ENCODE results near the gene SCLT1. TPM values are rescaled to one million over a fixed set of nuclear protein-coding genes. Genes with fewer than 3 reads are reported as not detected.

The SCLT1 gene
- total RNA-seq, 1 experiment from 2014 or later = 14.3 TPM

DNA sequence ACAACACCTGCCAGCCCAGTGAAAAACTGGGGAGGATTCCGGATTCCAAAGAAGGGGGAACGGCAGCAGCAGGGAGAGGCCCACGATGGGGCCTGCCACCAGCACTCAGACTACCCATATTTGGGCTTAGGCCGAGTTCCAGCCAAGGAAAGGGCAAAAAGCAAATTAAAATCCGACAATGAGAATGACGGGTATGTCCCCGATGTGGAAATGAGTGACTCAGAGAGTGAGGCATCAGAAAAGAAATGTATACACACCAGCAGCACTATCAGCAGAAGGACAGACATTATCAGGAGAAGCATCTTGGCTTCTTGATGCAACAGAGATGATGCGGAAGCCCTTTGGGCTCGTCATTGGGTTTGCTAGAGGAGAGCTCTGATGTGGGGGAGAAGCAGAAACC, 221.4 kb downstream of the SCLT1 start:
- Mint-ChIP-seq H3K27me3 (ENCODE audit: low read depth) (no peaks in the 10 kb centered on the region), H3K36me3 (peaks cover 65% of the 10 kb centered on the region), H3K4me1 (peaks cover 23% of the 10 kb centered on the region), H3K27ac (peak overlapping the region; percentile 34), H3K9me3 (no peaks in the 10 kb centered on the region), H3K4me3 (no peak overlapping the region)
- ATAC-seq = no peak
- ChIA-PET CTCF (no interaction called here), POLR2A (no interaction called here)
- no peak for DNase-seq (ENCODE audit: low spot score)
- TF ChIP-seq MXD4 (CRISPR knock-in tag; IDR thresholded peaks at IDR 0.05; ENCODE audit: borderline replicate concordance) (no peak), USF1 (CRISPR knock-in tag; IDR thresholded peaks at IDR 0.05) (no peak), SOX15 (CRISPR knock-in tag; IDR thresholded peaks at IDR 0.05) (no peak), ZNF423 (CRISPR knock-in tag; IDR thresholded peaks at IDR 0.05) (no peak), ESRRA (CRISPR knock-in tag; IDR thresholded peaks at IDR 0.05; ENCODE audit: borderline replicate concordance) (no peak), CREB1 (CRISPR knock-in tag; IDR thresholded peaks at IDR 0.05) (no peak), EMX1 (CRISPR knock-in tag; IDR thresholded peaks at IDR 0.05) (no peak), ZNF317 (CRISPR knock-in tag; IDR thresholded peaks at IDR 0.05; ENCODE audit: borderline replicate concordance, low read depth) (no peak), ZNF396 (CRISPR knock-in tag; IDR thresholded peaks at IDR 0.05; ENCODE audit: borderline replicate concordance) (no peak), FOXP4 (CRISPR knock-in tag; IDR thresholded peaks at IDR 0.05) (no peak), E2F4 (CRISPR knock-in tag; IDR thresholded peaks at IDR 0.05; ENCODE audit: borderline replicate concordance, low read depth) (no peak), ZBTB21 (CRISPR knock-in tag; IDR thresholded peaks at IDR 0.05; ENCODE audit: borderline replicate concordance) (no peak), ZNF263 (CRISPR knock-in tag; IDR thresholded peaks at IDR 0.05; ENCODE audit: low read depth) (no peak), ZNF416 (CRISPR knock-in tag; IDR thresholded peaks at IDR 0.05) (no peak)
- TF ChIP-seq, protein P1, sequence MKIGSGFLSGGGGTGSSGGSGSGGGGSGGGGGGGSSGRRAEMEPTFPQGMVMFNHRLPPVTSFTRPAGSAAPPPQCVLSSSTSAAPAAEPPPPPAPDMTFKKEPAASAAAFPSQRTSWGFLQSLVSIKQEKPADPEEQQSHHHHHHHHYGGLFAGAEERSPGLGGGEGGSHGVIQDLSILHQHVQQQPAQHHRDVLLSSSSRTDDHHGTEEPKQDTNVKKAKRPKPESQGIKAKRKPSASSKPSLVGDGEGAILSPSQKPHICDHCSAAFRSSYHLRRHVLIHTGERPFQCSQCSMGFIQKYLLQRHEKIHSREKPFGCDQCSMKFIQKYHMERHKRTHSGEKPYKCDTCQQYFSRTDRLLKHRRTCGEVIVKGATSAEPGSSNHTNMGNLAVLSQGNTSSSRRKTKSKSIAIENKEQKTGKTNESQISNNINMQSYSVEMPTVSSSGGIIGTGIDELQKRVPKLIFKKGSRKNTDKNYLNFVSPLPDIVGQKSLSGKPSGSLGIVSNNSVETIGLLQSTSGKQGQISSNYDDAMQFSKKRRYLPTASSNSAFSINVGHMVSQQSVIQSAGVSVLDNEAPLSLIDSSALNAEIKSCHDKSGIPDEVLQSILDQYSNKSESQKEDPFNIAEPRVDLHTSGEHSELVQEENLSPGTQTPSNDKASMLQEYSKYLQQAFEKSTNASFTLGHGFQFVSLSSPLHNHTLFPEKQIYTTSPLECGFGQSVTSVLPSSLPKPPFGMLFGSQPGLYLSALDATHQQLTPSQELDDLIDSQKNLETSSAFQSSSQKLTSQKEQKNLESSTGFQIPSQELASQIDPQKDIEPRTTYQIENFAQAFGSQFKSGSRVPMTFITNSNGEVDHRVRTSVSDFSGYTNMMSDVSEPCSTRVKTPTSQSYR (CRISPR knock-in tag; IDR thresholded peaks at IDR 0.05) = no peak
- TF ChIP-seq, protein P2, sequence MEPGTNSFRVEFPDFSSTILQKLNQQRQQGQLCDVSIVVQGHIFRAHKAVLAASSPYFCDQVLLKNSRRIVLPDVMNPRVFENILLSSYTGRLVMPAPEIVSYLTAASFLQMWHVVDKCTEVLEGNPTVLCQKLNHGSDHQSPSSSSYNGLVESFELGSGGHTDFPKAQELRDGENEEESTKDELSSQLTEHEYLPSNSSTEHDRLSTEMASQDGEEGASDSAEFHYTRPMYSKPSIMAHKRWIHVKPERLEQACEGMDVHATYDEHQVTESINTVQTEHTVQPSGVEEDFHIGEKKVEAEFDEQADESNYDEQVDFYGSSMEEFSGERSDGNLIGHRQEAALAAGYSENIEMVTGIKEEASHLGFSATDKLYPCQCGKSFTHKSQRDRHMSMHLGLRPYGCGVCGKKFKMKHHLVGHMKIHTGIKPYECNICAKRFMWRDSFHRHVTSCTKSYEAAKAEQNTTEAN (CRISPR knock-in tag; IDR thresholded peaks at IDR 0.05) = no peak
- TF ChIP-seq, protein P3, sequence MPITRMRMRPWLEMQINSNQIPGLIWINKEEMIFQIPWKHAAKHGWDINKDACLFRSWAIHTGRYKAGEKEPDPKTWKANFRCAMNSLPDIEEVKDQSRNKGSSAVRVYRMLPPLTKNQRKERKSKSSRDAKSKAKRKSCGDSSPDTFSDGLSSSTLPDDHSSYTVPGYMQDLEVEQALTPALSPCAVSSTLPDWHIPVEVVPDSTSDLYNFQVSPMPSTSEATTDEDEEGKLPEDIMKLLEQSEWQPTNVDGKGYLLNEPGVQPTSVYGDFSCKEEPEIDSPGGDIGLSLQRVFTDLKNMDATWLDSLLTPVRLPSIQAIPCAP (CRISPR knock-in tag; IDR thresholded peaks at IDR 0.05) = no peak
- TF ChIP-seq, protein P4, sequence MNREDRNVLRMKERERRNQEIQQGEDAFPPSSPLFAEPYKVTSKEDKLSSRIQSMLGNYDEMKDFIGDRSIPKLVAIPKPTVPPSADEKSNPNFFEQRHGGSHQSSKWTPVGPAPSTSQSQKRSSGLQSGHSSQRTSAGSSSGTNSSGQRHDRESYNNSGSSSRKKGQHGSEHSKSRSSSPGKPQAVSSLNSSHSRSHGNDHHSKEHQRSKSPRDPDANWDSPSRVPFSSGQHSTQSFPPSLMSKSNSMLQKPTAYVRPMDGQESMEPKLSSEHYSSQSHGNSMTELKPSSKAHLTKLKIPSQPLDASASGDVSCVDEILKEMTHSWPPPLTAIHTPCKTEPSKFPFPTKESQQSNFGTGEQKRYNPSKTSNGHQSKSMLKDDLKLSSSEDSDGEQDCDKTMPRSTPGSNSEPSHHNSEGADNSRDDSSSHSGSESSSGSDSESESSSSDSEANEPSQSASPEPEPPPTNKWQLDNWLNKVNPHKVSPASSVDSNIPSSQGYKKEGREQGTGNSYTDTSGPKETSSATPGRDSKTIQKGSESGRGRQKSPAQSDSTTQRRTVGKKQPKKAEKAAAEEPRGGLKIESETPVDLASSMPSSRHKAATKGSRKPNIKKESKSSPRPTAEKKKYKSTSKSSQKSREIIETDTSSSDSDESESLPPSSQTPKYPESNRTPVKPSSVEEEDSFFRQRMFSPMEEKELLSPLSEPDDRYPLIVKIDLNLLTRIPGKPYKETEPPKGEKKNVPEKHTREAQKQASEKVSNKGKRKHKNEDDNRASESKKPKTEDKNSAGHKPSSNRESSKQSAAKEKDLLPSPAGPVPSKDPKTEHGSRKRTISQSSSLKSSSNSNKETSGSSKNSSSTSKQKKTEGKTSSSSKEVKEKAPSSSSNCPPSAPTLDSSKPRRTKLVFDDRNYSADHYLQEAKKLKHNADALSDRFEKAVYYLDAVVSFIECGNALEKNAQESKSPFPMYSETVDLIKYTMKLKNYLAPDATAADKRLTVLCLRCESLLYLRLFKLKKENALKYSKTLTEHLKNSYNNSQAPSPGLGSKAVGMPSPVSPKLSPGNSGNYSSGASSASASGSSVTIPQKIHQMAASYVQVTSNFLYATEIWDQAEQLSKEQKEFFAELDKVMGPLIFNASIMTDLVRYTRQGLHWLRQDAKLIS (CRISPR knock-in tag; IDR thresholded peaks at IDR 0.05; ENCODE audit: borderline replicate concordance) = no peak
- TF ChIP-seq, protein P5, sequence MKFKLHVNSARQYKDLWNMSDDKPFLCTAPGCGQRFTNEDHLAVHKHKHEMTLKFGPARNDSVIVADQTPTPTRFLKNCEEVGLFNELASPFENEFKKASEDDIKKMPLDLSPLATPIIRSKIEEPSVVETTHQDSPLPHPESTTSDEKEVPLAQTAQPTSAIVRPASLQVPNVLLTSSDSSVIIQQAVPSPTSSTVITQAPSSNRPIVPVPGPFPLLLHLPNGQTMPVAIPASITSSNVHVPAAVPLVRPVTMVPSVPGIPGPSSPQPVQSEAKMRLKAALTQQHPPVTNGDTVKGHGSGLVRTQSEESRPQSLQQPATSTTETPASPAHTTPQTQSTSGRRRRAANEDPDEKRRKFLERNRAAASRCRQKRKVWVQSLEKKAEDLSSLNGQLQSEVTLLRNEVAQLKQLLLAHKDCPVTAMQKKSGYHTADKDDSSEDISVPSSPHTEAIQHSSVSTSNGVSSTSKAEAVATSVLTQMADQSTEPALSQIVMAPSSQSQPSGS (CRISPR knock-in tag; IDR thresholded peaks at IDR 0.05; ENCODE audit: borderline replicate concordance, low read depth) = no peak

All from WTC11 (cell line).